ENCODE measurements around the gene JMJD8.

DNA sequence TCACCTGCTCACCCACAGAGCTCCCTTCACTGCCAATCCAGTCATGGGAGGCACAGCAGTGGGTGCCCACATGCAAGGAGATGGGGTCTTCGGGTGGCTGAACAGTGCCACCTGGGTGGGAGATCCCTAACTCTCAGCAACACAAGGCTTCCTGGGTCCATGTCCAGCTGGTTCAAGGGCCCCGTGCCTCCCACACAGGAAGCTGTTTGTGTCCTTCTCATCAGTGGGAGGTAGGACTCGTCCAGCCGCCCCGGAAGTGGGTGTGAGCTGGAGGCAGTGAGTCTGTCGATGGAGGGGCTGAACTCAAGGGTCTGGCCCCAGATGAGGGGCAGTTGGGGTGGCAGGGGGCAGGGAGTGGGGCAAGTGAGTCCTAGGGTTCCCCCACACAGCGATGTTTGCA is 19.9 kb upstream of the JMJD8 start:
- TF ChIP-seq CTCF (IDR thresholded peaks at IDR 0.05) (no peak), POLR2A (IDR thresholded peaks at IDR 0.05) (no peak)

Measured in lower leg skin (tissue), 3 donors.